ENCODE data around the gene PSMD6.
A peak's percentile ranks its signal among the peaks of the same experiment; 100 is the strongest.

DNA sequence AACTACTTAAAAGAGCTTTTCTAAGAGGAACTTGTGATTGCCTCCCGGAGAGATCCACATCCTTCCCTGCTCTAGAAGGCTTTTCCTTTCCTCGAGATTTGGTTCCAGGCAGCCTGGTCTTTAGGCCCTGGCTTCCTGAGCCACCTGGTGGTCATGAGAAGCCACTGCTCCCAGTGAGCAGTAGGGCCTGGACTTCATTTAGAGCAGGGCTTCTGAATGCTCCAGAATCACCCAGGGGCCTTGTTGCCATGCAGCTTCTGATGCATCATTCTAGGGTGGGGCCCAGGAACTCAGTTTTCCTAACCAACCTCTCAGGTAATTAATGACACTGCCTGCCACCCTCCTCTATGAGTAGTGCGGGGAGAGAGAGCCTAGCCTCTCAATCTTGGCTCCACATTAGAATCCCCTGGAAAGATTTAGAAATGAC is 29.6 kb downstream of the PSMD6 start:
- TF ChIP-seq, protein P1, sequence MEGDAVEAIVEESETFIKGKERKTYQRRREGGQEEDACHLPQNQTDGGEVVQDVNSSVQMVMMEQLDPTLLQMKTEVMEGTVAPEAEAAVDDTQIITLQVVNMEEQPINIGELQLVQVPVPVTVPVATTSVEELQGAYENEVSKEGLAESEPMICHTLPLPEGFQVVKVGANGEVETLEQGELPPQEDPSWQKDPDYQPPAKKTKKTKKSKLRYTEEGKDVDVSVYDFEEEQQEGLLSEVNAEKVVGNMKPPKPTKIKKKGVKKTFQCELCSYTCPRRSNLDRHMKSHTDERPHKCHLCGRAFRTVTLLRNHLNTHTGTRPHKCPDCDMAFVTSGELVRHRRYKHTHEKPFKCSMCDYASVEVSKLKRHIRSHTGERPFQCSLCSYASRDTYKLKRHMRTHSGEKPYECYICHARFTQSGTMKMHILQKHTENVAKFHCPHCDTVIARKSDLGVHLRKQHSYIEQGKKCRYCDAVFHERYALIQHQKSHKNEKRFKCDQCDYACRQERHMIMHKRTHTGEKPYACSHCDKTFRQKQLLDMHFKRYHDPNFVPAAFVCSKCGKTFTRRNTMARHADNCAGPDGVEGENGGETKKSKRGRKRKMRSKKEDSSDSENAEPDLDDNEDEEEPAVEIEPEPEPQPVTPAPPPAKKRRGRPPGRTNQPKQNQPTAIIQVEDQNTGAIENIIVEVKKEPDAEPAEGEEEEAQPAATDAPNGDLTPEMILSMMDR (IDR thresholded peaks at IDR 0.05; ENCODE audit: low read depth, low read length) = peak; percentile 90
- TF ChIP-seq EZH2phosphoT487 (IDR thresholded peaks at IDR 0.05; ENCODE audit: low read depth) = no peak

Measured in OCI-LY3 (cell line).